ENCODE measurements around the gene HOXA4. TPM values are rescaled to one million over a fixed set of nuclear protein-coding genes. Genes with fewer than 3 reads are reported as not detected.

HOXA4 gene
- not detected in 2 replicates for total RNA-seq (ENCODE audit: low replicate concordance)

GRCh38 chr7:27130540-27131389, at the start of gene HOXA4:
TSS of gene HOXA4 (minus strand) at chr7:27130757. CDS start at chr7:27130733, 24 bp downstream.

DNA sequence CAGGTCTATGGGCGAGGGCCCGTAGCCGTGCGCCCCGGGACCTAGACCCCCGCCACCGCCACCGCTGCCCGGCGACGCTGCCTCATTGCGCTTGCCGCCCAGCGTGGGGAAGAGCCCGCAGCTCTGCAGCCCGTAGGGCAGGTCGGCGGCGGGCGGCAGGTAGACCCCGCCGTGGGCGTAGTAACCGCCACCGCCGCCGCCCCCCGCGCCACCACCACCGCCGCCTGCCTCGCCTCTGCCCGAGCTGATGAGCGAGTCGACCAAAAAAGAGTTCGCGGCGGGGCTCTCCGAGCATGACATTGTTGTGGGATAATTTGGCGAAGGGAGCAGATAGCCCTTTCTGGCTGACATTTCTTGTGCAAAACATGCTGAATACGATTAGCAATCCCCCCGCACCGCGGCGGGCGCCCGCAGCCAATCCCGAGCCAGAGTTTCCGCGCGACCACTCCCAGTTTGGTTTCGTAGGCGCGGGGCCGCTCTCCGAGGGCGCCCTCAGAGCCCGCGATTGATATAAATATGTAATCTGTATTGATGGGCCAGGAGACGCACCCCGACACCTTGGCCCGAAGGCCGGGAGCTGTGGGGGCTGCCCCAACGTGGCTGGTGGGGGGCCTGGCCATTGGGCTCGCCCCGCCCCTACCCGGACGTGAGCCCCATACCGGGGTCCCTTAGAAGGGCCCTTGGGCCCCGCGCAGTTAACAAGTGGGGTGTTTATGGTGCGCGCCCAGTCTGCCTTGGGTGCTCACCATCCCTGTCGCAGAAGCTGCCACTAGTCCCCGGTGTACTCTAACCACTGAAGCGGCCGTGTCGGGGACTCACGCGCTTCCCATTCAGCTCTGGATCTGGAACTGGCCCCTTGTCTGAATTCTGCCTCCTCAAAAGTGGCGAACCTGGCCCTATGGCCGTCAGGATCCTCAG, 43.7 kb upstream of the HOXA4 start, which contains the start of gene HOXA10:
Gene HOXA10, minus strand, starts transcription at position 365 of the 918 bp plus-strand sequence. Its CDS starts 14 bp downstream, at position 351.

GRCh38 chr7:27165089-27165995, 34.8 kb upstream of the HOXA4 start, which contains the start of gene HOXA9:
TSS of gene HOXA9 (minus strand) at chr7:27165537. CDS start at chr7:27165457, 80 bp downstream.

GRCh38 chr7:27156508-27156898, 25.9 kb upstream of the HOXA4 start, which contains the start of gene HOXA7:
TSS of gene HOXA7 (minus strand) at chr7:27156675. CDS start at chr7:27156545, 130 bp downstream.

GRCh38 chr7:27151931-27152815, 21.6 kb upstream of the HOXA4 start, which contains the start of gene HOXA3:
TSS of gene HOXA3 (minus strand) at chr7:27152583. CDS start at chr7:27110640, 41,943 bp downstream.

DNA sequence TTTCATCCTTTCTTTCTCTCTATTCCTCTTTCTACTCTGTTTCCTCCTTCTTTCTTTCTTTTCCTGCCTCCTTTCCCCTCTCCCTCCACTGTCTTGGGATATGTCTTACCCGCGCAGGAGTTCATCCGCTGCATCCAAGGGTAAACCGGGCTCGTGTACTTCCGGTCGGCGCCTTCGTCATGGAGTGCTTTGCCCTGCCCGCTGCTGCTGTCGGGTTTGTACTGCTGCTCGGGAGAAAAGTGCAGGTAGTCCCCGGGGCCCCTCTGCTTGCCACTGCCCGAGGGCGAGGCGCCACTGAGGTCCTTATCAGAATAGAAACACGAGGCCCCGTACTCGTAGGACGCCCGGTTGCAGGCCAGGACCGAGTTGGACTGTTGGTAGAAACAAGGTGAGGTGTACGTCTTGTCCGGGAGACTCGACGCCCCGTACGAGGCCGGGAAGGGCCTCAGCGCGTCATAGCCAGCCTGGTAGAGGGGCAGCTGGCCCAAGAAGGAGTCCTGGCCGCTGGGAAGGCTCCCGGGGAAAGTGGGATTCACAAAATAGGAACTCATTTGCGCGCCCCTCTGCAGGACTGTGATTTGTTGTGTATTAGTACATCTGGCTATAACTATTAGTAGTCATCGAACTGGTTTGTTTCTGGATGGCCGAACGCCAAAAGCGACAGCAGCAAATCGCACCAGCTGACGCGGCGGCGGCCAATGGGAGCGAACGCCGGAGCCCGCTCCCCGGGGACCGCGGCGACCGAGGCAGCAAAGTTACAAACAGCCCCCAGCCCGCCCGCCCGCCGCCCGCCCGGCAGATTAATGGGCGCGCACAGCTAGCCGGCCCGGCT, 16.9 kb upstream of the HOXA4 start, which contains the start of gene HOXA6:
Gene HOXA6, minus strand, starts transcription at position 576 of the 832 bp plus-strand sequence. Its CDS starts 25 bp downstream, at position 551.

DNA sequence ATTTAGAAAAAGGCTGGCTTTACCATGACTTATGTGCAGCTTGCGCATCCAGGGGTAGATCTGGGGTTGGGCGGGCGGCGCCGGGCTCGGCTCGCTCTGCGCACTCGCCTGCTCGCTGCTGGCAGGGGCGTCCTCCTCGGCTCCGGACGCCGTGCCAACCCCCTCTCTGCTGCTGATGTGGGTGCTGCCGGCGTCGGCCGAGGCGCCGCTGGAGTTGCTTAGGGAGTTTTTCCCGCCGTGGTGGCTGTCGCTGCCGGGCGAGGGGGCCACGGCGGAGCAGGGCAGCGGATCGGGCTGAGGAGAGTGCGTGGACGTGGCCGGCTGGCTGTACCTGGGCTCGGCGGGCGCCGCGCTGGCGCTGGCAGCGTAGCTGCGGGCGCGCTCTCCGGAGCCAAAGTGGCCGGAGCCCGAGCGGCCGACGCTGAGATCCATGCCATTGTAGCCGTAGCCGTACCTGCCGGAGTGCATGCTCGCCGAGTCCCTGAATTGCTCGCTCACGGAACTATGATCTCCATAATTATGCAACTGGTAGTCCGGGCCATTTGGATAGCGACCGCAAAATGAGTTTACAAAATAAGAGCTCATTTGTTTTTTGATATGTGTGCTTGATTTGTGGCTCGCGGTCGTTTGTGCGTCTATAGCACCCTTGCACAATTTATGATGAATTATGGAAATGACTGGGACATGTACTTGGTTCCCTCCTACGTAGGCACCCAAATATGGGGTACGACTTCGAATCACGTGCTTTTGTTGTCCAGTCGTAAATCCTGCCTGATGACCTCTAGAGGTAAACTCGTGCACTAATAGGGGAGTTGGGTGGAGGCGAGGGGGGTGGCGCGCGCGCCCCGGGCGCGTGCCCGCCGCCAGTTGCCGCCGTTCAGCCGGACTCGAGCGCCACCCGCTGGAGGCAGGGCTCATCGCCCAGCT, 12.7 kb upstream of the HOXA4 start, which contains the start of gene HOXA5:
Gene HOXA5, minus strand, starts transcription at position 659 of the 927 bp plus-strand sequence. Its CDS starts 74 bp downstream, at position 585.

DNA sequence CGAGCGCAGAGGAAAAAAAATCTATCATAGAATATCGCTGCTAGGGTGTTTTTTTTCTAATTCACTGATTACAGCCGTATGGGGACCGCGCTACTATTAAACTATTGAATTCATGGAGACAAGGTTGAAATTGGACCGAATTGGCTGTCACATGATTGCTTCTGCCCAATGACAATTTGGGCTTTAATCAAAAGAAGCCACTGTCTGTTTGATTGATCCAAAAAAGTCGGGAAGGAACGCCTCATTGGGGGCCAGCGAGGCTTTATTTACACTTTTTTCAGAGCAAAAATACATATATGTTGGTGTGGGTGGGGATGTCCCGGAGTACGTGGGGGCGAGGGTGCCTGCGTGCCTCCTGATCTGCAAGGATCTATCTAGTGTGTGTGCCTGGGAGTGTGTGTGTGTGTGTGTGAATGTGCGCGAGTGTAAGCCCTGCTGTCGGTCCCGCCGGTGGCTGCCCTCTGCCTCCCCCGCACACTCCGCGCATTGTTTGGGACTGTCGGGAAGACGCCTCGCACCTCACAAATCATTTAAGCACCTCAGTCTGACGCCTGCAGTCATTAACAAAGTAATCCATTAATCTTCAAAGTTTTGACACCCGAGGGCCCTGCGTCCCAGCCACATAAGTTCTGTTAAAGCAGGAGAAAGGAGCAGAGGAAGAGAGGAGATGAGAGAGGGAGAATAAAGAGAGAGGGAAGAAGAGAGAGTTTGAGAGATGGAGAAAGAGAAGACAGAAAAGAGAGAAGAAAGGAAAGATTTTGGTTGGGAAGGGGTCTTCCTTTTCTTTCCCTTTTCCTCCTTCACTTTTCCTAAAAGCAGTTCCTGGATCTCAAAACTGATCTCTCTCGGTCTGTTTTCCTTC, 27.7 kb downstream of the HOXA4 start, which contains the start of gene HOXA2:
Gene HOXA2, minus strand, starts transcription at position 103 of the 862 bp plus-strand sequence. CDS start 183 bp downstream, outside the sequence.

DNA sequence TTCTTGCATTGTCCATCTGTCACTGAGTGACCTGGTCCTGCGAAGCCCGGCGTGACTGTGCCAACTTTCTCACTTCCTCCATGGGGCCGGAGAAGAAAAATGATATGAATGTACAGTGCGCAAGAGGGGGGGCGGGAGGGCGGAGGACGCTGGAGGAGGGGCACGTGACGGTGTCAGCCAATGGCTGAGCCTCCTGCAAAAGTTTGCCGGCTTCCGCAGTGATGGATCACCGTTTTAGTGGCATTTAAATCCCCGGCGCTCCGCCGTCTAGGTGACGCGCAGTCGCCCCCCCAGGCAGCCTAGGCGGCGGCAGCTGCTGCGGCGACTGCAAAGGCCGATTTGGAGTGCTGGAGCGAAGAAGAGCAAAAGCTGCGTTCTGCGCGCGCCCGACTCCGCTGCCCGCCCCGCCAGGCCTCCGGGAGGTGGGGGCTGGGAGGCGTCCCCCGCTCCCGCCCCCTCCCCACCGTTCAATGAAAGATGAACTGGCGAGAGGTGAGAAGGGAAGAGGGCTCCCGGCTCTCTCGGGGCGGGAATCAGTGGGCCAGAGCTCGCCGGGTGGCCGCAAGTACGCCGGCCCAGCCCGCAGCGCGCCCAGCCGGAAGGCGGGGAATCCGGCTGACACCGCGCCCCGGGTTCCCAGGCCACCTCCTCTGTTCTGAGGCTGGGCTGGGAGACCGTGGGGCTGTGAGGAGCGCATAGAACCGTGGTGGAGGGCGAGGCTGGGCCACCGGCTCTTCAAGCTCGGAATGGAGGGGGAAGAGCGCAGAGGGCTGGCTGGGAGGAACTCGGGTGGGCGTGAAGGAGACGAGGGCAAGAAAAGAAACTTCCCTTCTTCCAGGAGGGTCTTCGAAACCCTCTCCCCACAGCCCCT, 34.4 kb downstream of the HOXA4 start, which contains the start of gene HOXA1:
Gene HOXA1, minus strand, starts transcription at position 104 of the 871 bp plus-strand sequence. Its CDS starts 88 bp downstream, at position 16.

Other genes starting within 250 kb of the HOXA4 start
- gene HOXA1, start 34.8 kb downstream of the HOXA4 start, total RNA-seq (ENCODE audit: low replicate concordance), result not detected in 2 replicates
- not detected in 2 replicates for gene HOXA2, start 28.1 kb downstream of the HOXA4 start, total RNA-seq (ENCODE audit: low replicate concordance)
- not detected in 2 replicates for gene HOXA5, start 12.9 kb upstream of the HOXA4 start, total RNA-seq (ENCODE audit: low replicate concordance)
- not detected in 2 replicates for gene HOXA6, start 17.0 kb upstream of the HOXA4 start, total RNA-seq (ENCODE audit: low replicate concordance)
- gene HOXA3, start 21.8 kb upstream of the HOXA4 start, total RNA-seq (ENCODE audit: low replicate concordance), result not detected in 2 replicates
- not detected in 2 replicates for gene HOXA7, start 25.9 kb upstream of the HOXA4 start, total RNA-seq (ENCODE audit: low replicate concordance)
- not detected in 2 replicates for gene HOXA9, start 34.8 kb upstream of the HOXA4 start, total RNA-seq (ENCODE audit: low replicate concordance)
- gene HOXA10, start 43.6 kb upstream of the HOXA4 start, total RNA-seq (ENCODE audit: low replicate concordance), result not detected in 2 replicates
- gene HOXA11, start 54.5 kb upstream of the HOXA4 start, total RNA-seq (ENCODE audit: low replicate concordance), result not detected in 2 replicates
- not detected in 2 replicates for gene HOXA13, start 69.3 kb upstream of the HOXA4 start, total RNA-seq (ENCODE audit: low replicate concordance)
- gene EVX1, start 112.0 kb upstream of the HOXA4 start, total RNA-seq (ENCODE audit: low replicate concordance), result not detected in 2 replicates

Data from smooth muscle cell of the coronary artery (primary cell).